ENCODE results near the gene FAM210A. TPM values are rescaled to one million over a fixed set of nuclear protein-coding genes. Genes with fewer than 3 reads are reported as not detected.

FAM210A gene
- total RNA-seq, 2 experiments from 2014 or later, result 23.1 to 30.6 TPM

DNA sequence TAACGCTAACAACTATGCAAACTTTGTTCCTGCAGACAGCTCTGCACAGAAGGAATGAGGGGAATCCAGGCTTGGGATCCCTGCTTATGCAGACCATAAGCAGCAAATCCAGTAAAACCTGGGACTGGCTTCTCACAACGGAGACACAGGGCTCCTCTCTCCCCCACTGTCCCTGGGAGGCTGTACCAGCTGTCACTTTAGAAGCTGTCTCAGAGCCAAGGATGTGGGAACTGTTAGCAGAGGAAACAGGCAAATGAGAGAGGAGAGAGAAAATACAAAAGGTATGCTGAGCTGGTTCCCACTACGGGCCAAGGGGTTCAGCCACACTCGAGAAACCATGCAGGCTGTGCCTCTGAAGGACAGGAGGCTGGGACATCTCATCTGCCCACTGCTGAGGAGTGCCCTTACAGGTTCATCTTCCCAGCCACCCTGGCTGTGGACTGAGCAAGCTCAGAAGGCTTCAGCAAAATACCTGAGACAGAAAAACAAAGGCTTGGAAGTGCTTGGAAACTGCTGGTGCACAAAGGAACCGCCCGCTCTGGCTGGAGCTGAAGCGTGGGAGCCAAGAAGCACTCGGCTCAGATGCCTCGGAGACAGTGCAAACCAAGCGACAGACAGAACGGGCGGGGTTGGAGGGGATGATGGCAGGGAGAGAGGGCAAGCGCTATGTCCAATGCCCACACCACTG, 72.5 kb downstream of the FAM210A start:
- Histone ChIP-seq H3K4me1 (ENCODE audit: insufficient read depth, low read length, poor library complexity, severe bottlenecking) (no peaks in the 10 kb centered on the region), H3K9me3 (ENCODE audit: low read length) (no peaks in the 10 kb centered on the region), H3K27ac (ENCODE audit: low read depth, low read length, poor library complexity, severe bottlenecking) (no peak overlapping the region), H4K20me1 (ENCODE audit: insufficient read depth, low read length) (no peaks in the 10 kb centered on the region), H2AFZ (ENCODE audit: low read length) (no peak overlapping the region), H3K4me2 (ENCODE audit: low read length) (no peak overlapping the region), H3K9me2 (ENCODE audit: insufficient read depth, low read length) (no peaks in the 10 kb centered on the region), H3K79me2 (ENCODE audit: insufficient read depth, low read depth, low read length) (no peaks in the 10 kb centered on the region), H3K4me3 (ENCODE audit: low read depth, low read length, poor library complexity, severe bottlenecking) (no peak overlapping the region), H3K36me3 (ENCODE audit: insufficient read depth, low read length) (no peaks in the 10 kb centered on the region)
- no peak for DNase-seq (ENCODE audit: low spot score)
- BruUV-seq (replicated peaks), result no TSS peak
- ChIA-PET POLR2A (no interaction called here), CTCF (ENCODE audit: unreplicated experiment) (no interaction called here)
- no peak for TF ChIP-seq EZH2phosphoT487 (IDR thresholded peaks at IDR 0.05; ENCODE audit: borderline replicate concordance, low read depth, low read length)
- TF ChIP-seq, protein P1, sequence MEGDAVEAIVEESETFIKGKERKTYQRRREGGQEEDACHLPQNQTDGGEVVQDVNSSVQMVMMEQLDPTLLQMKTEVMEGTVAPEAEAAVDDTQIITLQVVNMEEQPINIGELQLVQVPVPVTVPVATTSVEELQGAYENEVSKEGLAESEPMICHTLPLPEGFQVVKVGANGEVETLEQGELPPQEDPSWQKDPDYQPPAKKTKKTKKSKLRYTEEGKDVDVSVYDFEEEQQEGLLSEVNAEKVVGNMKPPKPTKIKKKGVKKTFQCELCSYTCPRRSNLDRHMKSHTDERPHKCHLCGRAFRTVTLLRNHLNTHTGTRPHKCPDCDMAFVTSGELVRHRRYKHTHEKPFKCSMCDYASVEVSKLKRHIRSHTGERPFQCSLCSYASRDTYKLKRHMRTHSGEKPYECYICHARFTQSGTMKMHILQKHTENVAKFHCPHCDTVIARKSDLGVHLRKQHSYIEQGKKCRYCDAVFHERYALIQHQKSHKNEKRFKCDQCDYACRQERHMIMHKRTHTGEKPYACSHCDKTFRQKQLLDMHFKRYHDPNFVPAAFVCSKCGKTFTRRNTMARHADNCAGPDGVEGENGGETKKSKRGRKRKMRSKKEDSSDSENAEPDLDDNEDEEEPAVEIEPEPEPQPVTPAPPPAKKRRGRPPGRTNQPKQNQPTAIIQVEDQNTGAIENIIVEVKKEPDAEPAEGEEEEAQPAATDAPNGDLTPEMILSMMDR (conservative IDR thresholded peaks at IDR 0.05; ENCODE audit: low read length), result no peak
- intact Hi-C loops (cut with micrococcal nuclease; ENCODE audit: unreplicated experiment), result no loop called here

DNA sequence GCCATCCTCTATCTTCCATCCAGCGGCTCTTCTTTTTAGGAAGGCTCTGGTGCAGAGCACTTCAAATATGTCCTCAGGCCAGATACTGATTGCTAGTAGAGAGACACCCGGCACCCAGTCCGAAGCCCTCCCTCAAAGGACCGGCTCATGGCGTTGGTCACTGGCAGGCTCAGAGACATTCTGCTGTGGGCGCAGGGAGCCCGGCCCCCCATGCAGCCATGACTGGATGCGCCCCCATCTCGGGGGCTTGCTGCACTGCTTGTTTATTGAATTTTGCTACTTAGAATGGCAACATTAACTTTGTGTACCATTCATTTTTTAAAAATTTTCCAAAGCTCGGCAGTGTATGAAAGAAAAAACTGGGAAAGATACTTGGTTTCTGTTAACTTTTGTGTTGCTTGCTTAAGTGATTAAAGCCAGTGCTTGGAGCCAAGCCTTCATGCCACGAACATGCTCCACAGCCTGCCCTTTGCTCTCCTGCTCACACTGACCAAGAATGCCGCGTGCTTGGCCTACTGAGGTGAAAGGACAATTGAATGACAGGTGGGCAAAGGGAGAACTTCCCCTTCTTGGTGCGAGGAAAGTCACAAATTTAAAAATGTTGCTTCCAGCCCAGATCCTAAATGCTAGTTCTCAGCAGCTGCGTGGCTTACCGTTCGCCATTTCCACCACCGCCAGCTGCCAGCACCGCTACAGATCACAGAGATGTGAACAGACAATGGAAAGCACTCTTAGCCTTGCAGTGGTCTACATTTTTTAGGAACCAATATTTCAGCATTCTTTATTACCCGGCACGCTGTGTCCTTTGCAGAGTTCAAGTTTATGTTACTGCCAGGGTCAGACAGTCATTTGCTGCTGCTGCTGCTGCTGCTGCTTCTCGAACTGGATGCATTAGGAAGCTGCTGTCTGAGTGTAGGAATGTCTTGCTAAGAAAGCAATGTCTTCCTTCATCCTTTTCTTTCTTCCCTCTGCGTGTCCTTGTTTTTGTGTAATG, 76.7 kb downstream of the FAM210A start:
- Histone ChIP-seq H3K4me2 (ENCODE audit: low read length) (no peak overlapping the region), H3K9me2 (ENCODE audit: insufficient read depth, low read length) (no peaks in the 10 kb centered on the region), H3K27ac (ENCODE audit: low read depth, low read length, poor library complexity, severe bottlenecking) (no peak overlapping the region), H3K4me3 (ENCODE audit: low read depth, low read length, poor library complexity, severe bottlenecking) (no peak overlapping the region), H3K4me1 (ENCODE audit: insufficient read depth, low read length, poor library complexity, severe bottlenecking) (no peaks in the 10 kb centered on the region), H3K9me3 (ENCODE audit: low read length) (no peaks in the 10 kb centered on the region), H3K79me2 (ENCODE audit: insufficient read depth, low read depth, low read length) (no peaks in the 10 kb centered on the region), H2AFZ (ENCODE audit: low read length) (no peak overlapping the region), H3K36me3 (ENCODE audit: insufficient read depth, low read length) (peaks cover 27% of the 10 kb centered on the region), H4K20me1 (ENCODE audit: insufficient read depth, low read length) (no peaks in the 10 kb centered on the region)
- no peak for TF ChIP-seq EZH2phosphoT487 (IDR thresholded peaks at IDR 0.05; ENCODE audit: borderline replicate concordance, low read depth, low read length)
- TF ChIP-seq, protein P1 (conservative IDR thresholded peaks at IDR 0.05; ENCODE audit: low read length), result no peak
- POLR2A ChIA-PET, result no interaction called here
- intact Hi-C loops (cut with micrococcal nuclease; ENCODE audit: unreplicated experiment), result no loop called here
- CTCF ChIA-PET (ENCODE audit: unreplicated experiment), result no interaction called here
- DNase-seq (ENCODE audit: low spot score), result no peak
- BruUV-seq (replicated peaks), result no TSS peak
